ENCODE results near the gene MXD1. TPM values are rescaled to one million over a fixed set of nuclear protein-coding genes. Genes with fewer than 3 reads are reported as not detected.
A peak's percentile ranks its signal among the peaks of the same experiment; 100 is the strongest.

Gene MXD1
- total and polyA plus RNA-seq, 9 of the 15 experiments (the other 6 are each of a cell fraction or from before 2014, with no cell fraction given), result 6.7 to 35.9 (median 11.0) TPM

DNA sequence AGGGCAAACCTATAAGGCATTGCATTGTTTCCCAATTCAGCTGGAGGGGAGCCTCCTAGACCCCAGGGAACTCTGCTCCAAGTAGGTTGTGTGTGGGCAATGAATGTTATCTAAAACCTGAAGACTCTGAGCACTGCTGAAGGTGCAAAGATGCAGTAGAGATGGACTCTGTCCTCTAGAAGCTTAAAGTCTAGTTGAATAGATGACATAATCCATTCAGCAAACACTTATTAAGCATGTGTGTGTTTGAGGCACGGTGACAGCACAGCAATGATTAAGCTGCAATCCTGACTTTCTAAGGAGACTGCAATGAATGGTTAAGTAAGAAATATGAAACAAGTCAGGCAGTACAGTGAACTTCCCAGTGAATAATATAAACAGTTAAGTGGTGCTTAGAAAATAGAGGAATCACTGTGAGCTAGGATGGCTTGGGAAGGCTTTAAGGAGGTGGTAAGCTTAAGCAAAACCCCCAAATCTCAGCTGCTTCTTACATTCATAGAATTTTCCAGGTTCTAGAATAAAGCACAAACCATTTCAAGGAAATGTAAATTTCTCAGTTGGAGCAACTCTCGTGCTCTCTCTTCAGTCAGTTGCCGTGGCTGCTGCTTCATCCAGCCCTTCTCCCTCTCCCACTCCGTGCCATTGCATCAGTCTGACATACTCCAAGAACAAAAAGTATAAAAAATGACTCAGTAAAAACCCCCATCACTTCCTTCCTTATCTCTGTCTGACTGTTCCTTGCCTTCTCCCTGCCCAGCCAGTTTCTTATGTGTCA, 19.1 kb downstream of the MXD1 start (continued):
- TF ChIP-seq SPI1 (IDR thresholded peaks at IDR 0.05; ENCODE audit: borderline replicate concordance, low read depth, low read length), result peak; percentile 60; the same call in 1 of the 2 replicates
- no peak for TF ChIP-seq KLF6 (CRISPR knock-in tag; IDR thresholded peaks at IDR 0.05; ENCODE audit: borderline replicate concordance)
- TF ChIP-seq SRSF7 (optimal IDR thresholded peaks at IDR 0.05; ENCODE audit: low read depth, low read length), result no peak
- TF ChIP-seq ZFPM2 (CRISPR knock-in tag; IDR thresholded peaks at IDR 0.05), result no peak
- no peak for TF ChIP-seq ZFP30 (CRISPR knock-in tag; IDR thresholded peaks at IDR 0.05; ENCODE audit: borderline replicate concordance)
- TF ChIP-seq, protein P1, sequence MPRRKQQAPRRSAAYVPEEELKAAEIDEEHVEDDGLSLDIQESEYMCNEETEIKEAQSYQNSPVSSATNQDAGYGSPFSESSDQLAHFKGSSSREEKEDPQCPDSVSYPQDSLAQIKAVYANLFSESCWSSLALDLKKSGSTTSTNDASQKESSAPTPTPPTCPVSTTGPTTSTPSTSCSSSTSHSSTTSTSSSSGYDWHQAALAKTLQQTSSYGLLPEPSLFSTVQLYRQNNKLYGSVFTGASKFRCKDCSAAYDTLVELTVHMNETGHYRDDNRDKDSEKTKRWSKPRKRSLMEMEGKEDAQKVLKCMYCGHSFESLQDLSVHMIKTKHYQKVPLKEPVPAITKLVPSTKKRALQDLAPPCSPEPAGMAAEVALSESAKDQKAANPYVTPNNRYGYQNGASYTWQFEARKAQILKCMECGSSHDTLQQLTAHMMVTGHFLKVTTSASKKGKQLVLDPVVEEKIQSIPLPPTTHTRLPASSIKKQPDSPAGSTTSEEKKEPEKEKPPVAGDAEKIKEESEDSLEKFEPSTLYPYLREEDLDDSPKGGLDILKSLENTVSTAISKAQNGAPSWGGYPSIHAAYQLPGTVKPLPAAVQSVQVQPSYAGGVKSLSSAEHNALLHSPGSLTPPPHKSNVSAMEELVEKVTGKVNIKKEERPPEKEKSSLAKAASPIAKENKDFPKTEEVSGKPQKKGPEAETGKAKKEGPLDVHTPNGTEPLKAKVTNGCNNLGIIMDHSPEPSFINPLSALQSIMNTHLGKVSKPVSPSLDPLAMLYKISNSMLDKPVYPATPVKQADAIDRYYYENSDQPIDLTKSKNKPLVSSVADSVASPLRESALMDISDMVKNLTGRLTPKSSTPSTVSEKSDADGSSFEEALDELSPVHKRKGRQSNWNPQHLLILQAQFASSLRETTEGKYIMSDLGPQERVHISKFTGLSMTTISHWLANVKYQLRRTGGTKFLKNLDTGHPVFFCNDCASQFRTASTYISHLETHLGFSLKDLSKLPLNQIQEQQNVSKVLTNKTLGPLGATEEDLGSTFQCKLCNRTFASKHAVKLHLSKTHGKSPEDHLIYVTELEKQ (CRISPR knock-in tag; IDR thresholded peaks at IDR 0.05), result no peak
- no peak for TF ChIP-seq ZNF75A (CRISPR knock-in tag; IDR thresholded peaks at IDR 0.05)
- TF ChIP-seq, protein P2, sequence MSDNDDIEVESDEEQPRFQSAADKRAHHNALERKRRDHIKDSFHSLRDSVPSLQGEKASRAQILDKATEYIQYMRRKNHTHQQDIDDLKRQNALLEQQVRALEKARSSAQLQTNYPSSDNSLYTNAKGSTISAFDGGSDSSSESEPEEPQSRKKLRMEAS (CRISPR knock-in tag; IDR thresholded peaks at IDR 0.05), result no peak
- TF ChIP-seq, protein P3, sequence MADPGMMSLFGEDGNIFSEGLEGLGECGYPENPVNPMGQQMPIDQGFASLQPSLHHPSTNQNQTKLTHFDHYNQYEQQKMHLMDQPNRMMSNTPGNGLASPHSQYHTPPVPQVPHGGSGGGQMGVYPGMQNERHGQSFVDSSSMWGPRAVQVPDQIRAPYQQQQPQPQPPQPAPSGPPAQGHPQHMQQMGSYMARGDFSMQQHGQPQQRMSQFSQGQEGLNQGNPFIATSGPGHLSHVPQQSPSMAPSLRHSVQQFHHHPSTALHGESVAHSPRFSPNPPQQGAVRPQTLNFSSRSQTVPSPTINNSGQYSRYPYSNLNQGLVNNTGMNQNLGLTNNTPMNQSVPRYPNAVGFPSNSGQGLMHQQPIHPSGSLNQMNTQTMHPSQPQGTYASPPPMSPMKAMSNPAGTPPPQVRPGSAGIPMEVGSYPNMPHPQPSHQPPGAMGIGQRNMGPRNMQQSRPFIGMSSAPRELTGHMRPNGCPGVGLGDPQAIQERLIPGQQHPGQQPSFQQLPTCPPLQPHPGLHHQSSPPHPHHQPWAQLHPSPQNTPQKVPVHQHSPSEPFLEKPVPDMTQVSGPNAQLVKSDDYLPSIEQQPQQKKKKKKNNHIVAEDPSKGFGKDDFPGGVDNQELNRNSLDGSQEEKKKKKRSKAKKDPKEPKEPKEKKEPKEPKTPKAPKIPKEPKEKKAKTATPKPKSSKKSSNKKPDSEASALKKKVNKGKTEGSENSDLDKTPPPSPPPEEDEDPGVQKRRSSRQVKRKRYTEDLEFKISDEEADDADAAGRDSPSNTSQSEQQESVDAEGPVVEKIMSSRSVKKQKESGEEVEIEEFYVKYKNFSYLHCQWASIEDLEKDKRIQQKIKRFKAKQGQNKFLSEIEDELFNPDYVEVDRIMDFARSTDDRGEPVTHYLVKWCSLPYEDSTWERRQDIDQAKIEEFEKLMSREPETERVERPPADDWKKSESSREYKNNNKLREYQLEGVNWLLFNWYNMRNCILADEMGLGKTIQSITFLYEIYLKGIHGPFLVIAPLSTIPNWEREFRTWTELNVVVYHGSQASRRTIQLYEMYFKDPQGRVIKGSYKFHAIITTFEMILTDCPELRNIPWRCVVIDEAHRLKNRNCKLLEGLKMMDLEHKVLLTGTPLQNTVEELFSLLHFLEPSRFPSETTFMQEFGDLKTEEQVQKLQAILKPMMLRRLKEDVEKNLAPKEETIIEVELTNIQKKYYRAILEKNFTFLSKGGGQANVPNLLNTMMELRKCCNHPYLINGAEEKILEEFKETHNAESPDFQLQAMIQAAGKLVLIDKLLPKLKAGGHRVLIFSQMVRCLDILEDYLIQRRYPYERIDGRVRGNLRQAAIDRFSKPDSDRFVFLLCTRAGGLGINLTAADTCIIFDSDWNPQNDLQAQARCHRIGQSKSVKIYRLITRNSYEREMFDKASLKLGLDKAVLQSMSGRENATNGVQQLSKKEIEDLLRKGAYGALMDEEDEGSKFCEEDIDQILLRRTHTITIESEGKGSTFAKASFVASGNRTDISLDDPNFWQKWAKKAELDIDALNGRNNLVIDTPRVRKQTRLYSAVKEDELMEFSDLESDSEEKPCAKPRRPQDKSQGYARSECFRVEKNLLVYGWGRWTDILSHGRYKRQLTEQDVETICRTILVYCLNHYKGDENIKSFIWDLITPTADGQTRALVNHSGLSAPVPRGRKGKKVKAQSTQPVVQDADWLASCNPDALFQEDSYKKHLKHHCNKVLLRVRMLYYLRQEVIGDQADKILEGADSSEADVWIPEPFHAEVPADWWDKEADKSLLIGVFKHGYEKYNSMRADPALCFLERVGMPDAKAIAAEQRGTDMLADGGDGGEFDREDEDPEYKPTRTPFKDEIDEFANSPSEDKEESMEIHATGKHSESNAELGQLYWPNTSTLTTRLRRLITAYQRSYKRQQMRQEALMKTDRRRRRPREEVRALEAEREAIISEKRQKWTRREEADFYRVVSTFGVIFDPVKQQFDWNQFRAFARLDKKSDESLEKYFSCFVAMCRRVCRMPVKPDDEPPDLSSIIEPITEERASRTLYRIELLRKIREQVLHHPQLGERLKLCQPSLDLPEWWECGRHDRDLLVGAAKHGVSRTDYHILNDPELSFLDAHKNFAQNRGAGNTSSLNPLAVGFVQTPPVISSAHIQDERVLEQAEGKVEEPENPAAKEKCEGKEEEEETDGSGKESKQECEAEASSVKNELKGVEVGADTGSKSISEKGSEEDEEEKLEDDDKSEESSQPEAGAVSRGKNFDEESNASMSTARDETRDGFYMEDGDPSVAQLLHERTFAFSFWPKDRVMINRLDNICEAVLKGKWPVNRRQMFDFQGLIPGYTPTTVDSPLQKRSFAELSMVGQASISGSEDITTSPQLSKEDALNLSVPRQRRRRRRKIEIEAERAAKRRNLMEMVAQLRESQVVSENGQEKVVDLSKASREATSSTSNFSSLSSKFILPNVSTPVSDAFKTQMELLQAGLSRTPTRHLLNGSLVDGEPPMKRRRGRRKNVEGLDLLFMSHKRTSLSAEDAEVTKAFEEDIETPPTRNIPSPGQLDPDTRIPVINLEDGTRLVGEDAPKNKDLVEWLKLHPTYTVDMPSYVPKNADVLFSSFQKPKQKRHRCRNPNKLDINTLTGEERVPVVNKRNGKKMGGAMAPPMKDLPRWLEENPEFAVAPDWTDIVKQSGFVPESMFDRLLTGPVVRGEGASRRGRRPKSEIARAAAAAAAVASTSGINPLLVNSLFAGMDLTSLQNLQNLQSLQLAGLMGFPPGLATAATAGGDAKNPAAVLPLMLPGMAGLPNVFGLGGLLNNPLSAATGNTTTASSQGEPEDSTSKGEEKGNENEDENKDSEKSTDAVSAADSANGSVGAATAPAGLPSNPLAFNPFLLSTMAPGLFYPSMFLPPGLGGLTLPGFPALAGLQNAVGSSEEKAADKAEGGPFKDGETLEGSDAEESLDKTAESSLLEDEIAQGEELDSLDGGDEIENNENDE (IDR thresholded peaks at IDR 0.05; ENCODE audit: low read depth, low read length), result no peak
- TF ChIP-seq, protein P4, sequence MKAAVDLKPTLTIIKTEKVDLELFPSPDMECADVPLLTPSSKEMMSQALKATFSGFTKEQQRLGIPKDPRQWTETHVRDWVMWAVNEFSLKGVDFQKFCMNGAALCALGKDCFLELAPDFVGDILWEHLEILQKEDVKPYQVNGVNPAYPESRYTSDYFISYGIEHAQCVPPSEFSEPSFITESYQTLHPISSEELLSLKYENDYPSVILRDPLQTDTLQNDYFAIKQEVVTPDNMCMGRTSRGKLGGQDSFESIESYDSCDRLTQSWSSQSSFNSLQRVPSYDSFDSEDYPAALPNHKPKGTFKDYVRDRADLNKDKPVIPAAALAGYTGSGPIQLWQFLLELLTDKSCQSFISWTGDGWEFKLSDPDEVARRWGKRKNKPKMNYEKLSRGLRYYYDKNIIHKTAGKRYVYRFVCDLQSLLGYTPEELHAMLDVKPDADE (conservative IDR thresholded peaks at IDR 0.05; ENCODE audit: control insufficient read depth, low read depth, low read length), result no peak

All from K562 (cell line).